HEK293 (cell line): Measurements from ENCODE around the gene SLAMF9.
A peak's percentile ranks its signal among the peaks of the same experiment; 100 is the strongest.

Source experiments
- GLIS1 ChIP-seq: fragments of 450-650 bp; formaldehyde crosslinking; IDR thresholded peaks from 2 replicates; pipeline ENCODE4 v1.5.1; 2016; ENCODE audit warnings: missing biosample characterization, missing genetic modification characterization
- KLF1 ChIP-seq: fragments of 450-650 bp; formaldehyde crosslinking; IDR thresholded peaks from 2 replicates; pipeline ENCODE4 v1.5.1; 2016; ENCODE audit warnings: missing biosample characterization, missing genetic modification characterization
- KLF16 ChIP-seq: fragments of 450-650 bp; formaldehyde crosslinking; IDR thresholded peaks from 2 replicates; pipeline ENCODE4 v1.5.1; 2017; ENCODE audit warnings: missing biosample characterization, missing genetic modification characterization
- KLF7 ChIP-seq: fragments of 450-650 bp; formaldehyde crosslinking; IDR thresholded peaks from 2 replicates; pipeline ENCODE4 v1.5.1; 2016; ENCODE audit warnings: missing biosample characterization, missing genetic modification characterization, borderline replicate concordance
- PATZ1 ChIP-seq: fragments of 450-650 bp; formaldehyde crosslinking; IDR thresholded peaks from 2 replicates; pipeline ENCODE4 v1.5.1; 2016; ENCODE audit warnings: missing biosample characterization, missing genetic modification characterization
- REPIN1 ChIP-seq: fragments of 450-650 bp; formaldehyde crosslinking; IDR thresholded peaks from 2 replicates; pipeline ENCODE4 v1.5.1; 2017; ENCODE audit warnings: missing biosample characterization, missing genetic modification characterization, low read depth
- SCRT2 ChIP-seq: fragments of 450-650 bp; formaldehyde crosslinking; IDR thresholded peaks from 2 replicates; pipeline ENCODE4 v1.5.1; 2016; ENCODE audit warnings: missing biosample characterization, missing genetic modification characterization
- YY2 ChIP-seq: fragments of 450-650 bp; formaldehyde crosslinking; IDR thresholded peaks from 2 replicates; pipeline ENCODE4 v1.5.1; 2016; ENCODE audit warnings: missing biosample characterization, missing genetic modification characterization
- ZBTB44 ChIP-seq: fragments of 450-650 bp; IDR thresholded peaks from 2 replicates; pipeline ENCODE4 v1.5.1; 2018; ENCODE audit warnings: missing biosample characterization, mild to moderate bottlenecking, missing genetic modification characterization
- ZIC2 ChIP-seq: fragments of 450-650 bp; formaldehyde crosslinking; IDR thresholded peaks from 2 replicates; pipeline ENCODE4 v1.5.1; 2016; ENCODE audit warnings: missing biosample characterization, missing genetic modification characterization
- ZNF16 ChIP-seq: fragments of 450-650 bp; formaldehyde crosslinking; IDR thresholded peaks from 2 replicates; pipeline ENCODE4 v1.5.1; 2016; ENCODE audit warnings: low read depth, missing biosample characterization, missing genetic modification characterization
- ZNF169 ChIP-seq: fragments of 450-650 bp; formaldehyde crosslinking; IDR thresholded peaks from 2 replicates; pipeline ENCODE4 v1.5.1; 2016; ENCODE audit warnings: missing biosample characterization, missing genetic modification characterization
- ZNF175 ChIP-seq: fragments of 450-650 bp; formaldehyde crosslinking; IDR thresholded peaks from 2 replicates; pipeline ENCODE4 v1.5.1; 2016; ENCODE audit warnings: missing biosample characterization, missing genetic modification characterization
- ZNF18 ChIP-seq: fragments of 450-650 bp; formaldehyde crosslinking; IDR thresholded peaks from 2 replicates; pipeline ENCODE4 v1.5.1; 2016; ENCODE audit warnings: missing biosample characterization, missing genetic modification characterization
- ZNF26 ChIP-seq: fragments of 450-650 bp; formaldehyde crosslinking; IDR thresholded peaks from 2 replicates; pipeline ENCODE4 v1.5.1; 2016; ENCODE audit warnings: missing biosample characterization, missing genetic modification characterization
- ZNF266 ChIP-seq: fragments of 450-650 bp; formaldehyde crosslinking; IDR thresholded peaks from 2 replicates; pipeline ENCODE4 v1.5.1; 2016; ENCODE audit warnings: missing biosample characterization, missing genetic modification characterization, low read depth
- ZNF280C ChIP-seq: fragments of 450-650 bp; formaldehyde crosslinking; IDR thresholded peaks from 2 replicates; pipeline ENCODE4 v1.5.1; 2016; ENCODE audit warnings: missing biosample characterization, missing genetic modification characterization
- ZNF324 ChIP-seq: fragments of 450-650 bp; formaldehyde crosslinking; IDR thresholded peaks from 2 replicates; pipeline ENCODE4 v1.5.1; 2016; ENCODE audit warnings: missing biosample characterization, missing genetic modification characterization
- ZNF48 ChIP-seq: fragments of 450-650 bp; formaldehyde crosslinking; IDR thresholded peaks from 2 replicates; pipeline ENCODE4 v1.5.1; 2016; ENCODE audit warnings: missing biosample characterization, missing genetic modification characterization
- ZNF510 ChIP-seq: fragments of 450-650 bp; formaldehyde crosslinking; IDR thresholded peaks from 2 replicates; pipeline ENCODE4 v1.5.1; 2018; ENCODE audit warnings: mild to moderate bottlenecking, missing genetic modification characterization, missing biosample characterization; ENCODE audit not compliant: insufficient replicate concordance
- ZNF530 ChIP-seq: fragments of 450-650 bp; formaldehyde crosslinking; IDR thresholded peaks from 2 replicates; pipeline ENCODE4 v1.5.1; 2016; ENCODE audit warnings: low read depth, missing biosample characterization, missing genetic modification characterization
- ZNF548 ChIP-seq: fragments of 450-650 bp; formaldehyde crosslinking; IDR thresholded peaks from 2 replicates; pipeline ENCODE4 v1.5.1; 2016; ENCODE audit warnings: missing biosample characterization, missing genetic modification characterization
- ZNF558 ChIP-seq: fragments of 450-650 bp; formaldehyde crosslinking; IDR thresholded peaks from 2 replicates; pipeline ENCODE4 v1.5.1; 2016; ENCODE audit warnings: missing biosample characterization, missing genetic modification characterization
- ZNF585B ChIP-seq: fragments of 450-650 bp; formaldehyde crosslinking; IDR thresholded peaks from 2 replicates; pipeline ENCODE4 v1.5.1; 2016; ENCODE audit warnings: missing biosample characterization, missing genetic modification characterization
- ZNF621 ChIP-seq: fragments of 450-650 bp; formaldehyde crosslinking; IDR thresholded peaks from 2 replicates; pipeline ENCODE4 v1.5.1; 2017; ENCODE audit warnings: missing biosample characterization, missing genetic modification characterization
- ZNF626 ChIP-seq: fragments of 450-650 bp; sonication (Bioruptor Pico); formaldehyde crosslinking; IDR thresholded peaks from 2 replicates; pipeline ENCODE4 v1.5.1; 2018; ENCODE audit warnings: missing biosample characterization, missing genetic modification characterization, inconsistent platforms
- ZNF658 ChIP-seq: fragments of 450-650 bp; formaldehyde crosslinking; IDR thresholded peaks from 2 replicates; pipeline ENCODE4; 2016; ENCODE audit warnings: missing biosample characterization, missing genetic modification characterization
- ZNF664 ChIP-seq: fragments of 450-650 bp; formaldehyde crosslinking; IDR thresholded peaks from 2 replicates; pipeline ENCODE4 v1.5.1; 2016; ENCODE audit warnings: missing biosample characterization, missing genetic modification characterization
- ZNF76 ChIP-seq: fragments of 450-650 bp; formaldehyde crosslinking; IDR thresholded peaks from 2 replicates; pipeline ENCODE4; 2016; ENCODE audit warnings: low read depth, missing biosample characterization, missing genetic modification characterization, borderline replicate concordance
- ZSCAN30 ChIP-seq: fragments of 450-650 bp; IDR thresholded peaks from 2 replicates; pipeline ENCODE4 v1.5.1; 2018; ENCODE audit warnings: missing biosample characterization, mild to moderate bottlenecking, missing genetic modification characterization, moderate library complexity
- ZSCAN5A ChIP-seq: fragments of 450-650 bp; formaldehyde crosslinking; IDR thresholded peaks from 2 replicates; pipeline ENCODE4 v1.5.1; 2016; ENCODE audit warnings: missing biosample characterization, missing genetic modification characterization

SLAMF9 gene

GRCh38 chr1:159924025-159924790 is 29.8 kb downstream of the SLAMF9 start (continued):
- no peak for TF ChIP-seq ZNF658
- peak; percentile 99 for TF ChIP-seq ZIC2 (tag by site-specific recombination)
- TF ChIP-seq ZNF626 (tag by site-specific recombination): no peak
- TF ChIP-seq ZNF169 (tag by site-specific recombination): no peak
- no peak for TF ChIP-seq ZNF548 (tag by site-specific recombination)
- TF ChIP-seq ZNF585B (tag by site-specific recombination): no peak
- peak; percentile 55 for TF ChIP-seq SCRT2 (tag by site-specific recombination)
- TF ChIP-seq KLF1 (tag by site-specific recombination): peak; percentile 100
- no peak for TF ChIP-seq ZNF664 (tag by site-specific recombination)
- peak; percentile 41; the same call in 1 of the 2 replicates for TF ChIP-seq ZBTB44 (tag by site-specific recombination)
- TF ChIP-seq ZNF510 (tag by site-specific recombination): no peak
- peak; percentile 95 for TF ChIP-seq KLF16 (tag by site-specific recombination)
- TF ChIP-seq ZSCAN5A (tag by site-specific recombination): peak; percentile 46; the same call in 1 of the 2 replicates
- TF ChIP-seq ZNF558: no peak
- peak; percentile 99 for TF ChIP-seq ZSCAN30 (tag by site-specific recombination)
- TF ChIP-seq ZNF266 (tag by site-specific recombination): no peak
- TF ChIP-seq ZNF76 (tag by site-specific recombination): peak; percentile 75
- peak; percentile 100 for TF ChIP-seq KLF7 (tag by site-specific recombination)
- no peak for TF ChIP-seq REPIN1
- peak; percentile 90 for TF ChIP-seq ZNF324 (tag by site-specific recombination)
- no peak for TF ChIP-seq YY2 (tag by site-specific recombination)
- no peak for TF ChIP-seq ZNF175
- TF ChIP-seq ZNF18 (tag by site-specific recombination): no peak; the same call in 1 of the 2 replicates
- no peak for TF ChIP-seq ZNF26 (tag by site-specific recombination)
- no peak for TF ChIP-seq ZNF530 (tag by site-specific recombination)
- peak; percentile 100 for TF ChIP-seq GLIS1 (tag by site-specific recombination)
- no peak for TF ChIP-seq ZNF48 (tag by site-specific recombination)
- no peak for TF ChIP-seq ZNF621 (tag by site-specific recombination)
- no peak for TF ChIP-seq ZNF280C (tag by site-specific recombination)
- no peak for TF ChIP-seq ZNF16 (tag by site-specific recombination)
- peak; percentile 98 for TF ChIP-seq PATZ1 (tag by site-specific recombination)
